GM13976 (cell line): Measurements from ENCODE around the gene FBXO28.
"Not testable (repeated sequence)": the region's sequence is repeated elsewhere in the genome, so short reads cannot be mapped to it uniquely, and the experiment has no call there.

Experiments
- DNase-seq: peaks from one replicate; pipeline ENCODE4 v3.0.0; 2012; ENCODE audit warnings: low spot score
- in situ Hi-C: fragments of 300-500 bp; cut with MboI; formaldehyde crosslinking; loops from one replicate; pipeline ENCODE4 v1.12.0; 2022; ENCODE audit warnings: low sequenced_read_pairs, mixed read lengths, inconsistent platforms; ENCODE audit not compliant: unreplicated experiment
- TF ChIP-seq, protein P1 (sequence below): IDR thresholded peaks from 2 replicates; pipeline ENCODE4 v1.5.1; 2012; ENCODE audit warnings: borderline replicate concordance, mild to moderate bottlenecking; ENCODE audit not compliant: insufficient read depth; ENCODE audit errors: extremely low read depth, missing control alignments, control extremely low read depth

Gene FBXO28

DNA sequence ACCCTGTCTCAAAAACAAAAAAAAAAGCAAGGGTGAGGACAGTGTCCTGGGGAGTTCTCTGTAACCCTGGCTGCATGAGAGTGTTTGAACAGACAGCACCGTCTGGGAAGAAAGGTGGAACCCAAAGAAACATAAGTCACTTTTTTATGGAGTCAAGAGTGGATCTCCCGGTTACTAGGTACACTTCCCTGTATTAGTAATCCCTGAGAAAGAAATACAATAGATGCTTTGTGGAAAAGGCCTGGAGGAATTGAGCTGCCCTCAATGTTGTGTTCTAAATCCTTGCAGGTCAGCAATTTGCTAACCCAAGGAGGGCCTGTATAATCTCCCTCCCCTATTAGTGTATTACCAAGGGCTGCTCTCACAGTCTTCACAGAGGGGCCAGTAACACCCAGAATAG, 85.8 kb downstream of the FBXO28 start:
- DNase-seq = peak; percentile 7
- TF ChIP-seq, protein P1, sequence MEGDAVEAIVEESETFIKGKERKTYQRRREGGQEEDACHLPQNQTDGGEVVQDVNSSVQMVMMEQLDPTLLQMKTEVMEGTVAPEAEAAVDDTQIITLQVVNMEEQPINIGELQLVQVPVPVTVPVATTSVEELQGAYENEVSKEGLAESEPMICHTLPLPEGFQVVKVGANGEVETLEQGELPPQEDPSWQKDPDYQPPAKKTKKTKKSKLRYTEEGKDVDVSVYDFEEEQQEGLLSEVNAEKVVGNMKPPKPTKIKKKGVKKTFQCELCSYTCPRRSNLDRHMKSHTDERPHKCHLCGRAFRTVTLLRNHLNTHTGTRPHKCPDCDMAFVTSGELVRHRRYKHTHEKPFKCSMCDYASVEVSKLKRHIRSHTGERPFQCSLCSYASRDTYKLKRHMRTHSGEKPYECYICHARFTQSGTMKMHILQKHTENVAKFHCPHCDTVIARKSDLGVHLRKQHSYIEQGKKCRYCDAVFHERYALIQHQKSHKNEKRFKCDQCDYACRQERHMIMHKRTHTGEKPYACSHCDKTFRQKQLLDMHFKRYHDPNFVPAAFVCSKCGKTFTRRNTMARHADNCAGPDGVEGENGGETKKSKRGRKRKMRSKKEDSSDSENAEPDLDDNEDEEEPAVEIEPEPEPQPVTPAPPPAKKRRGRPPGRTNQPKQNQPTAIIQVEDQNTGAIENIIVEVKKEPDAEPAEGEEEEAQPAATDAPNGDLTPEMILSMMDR = no peak
- in situ Hi-C loops = no loop called here

DNA sequence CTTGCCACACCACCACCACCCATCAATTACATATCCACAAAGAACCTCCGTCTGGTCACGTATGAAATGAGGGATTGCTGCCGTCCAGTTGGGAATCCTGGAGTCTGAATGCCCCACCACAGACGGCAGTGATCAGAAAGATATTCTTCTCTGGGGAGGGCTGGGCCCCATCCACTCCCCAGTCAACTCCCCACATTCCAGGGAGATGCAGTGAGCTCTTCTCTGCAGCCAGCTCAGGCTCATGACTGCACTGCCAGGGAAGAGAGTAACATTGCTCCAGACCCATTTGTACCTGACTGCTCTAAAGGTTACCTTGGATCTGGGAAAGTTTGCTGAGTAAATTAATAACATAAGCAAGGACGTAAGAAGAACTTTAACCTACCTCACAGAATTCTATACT, 87.5 kb downstream of the FBXO28 start:
- TF ChIP-seq, protein P1 = no peak
- DNase-seq = no peak
- in situ Hi-C loops = no loop called here

DNA sequence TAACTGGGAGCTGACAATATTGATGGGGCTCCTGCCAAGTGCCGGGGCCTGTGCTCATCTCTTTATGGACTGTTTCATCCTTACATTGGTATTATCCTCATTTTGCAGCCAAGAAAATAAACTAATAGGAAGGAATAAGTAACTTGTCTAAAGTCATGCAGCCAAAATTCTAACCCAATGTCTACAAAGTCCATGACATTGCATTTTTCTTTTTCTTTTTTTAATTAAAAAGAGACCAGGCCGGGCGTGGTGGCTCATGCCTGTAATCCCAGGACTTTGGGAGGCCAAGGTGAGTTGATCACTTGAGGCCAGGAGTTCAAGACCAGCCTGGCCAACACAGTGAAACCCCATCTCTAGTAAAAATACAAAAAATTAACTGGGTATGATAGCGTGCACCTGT, 87.9 kb downstream of the FBXO28 start:
- no peak for DNase-seq
- TF ChIP-seq, protein P1 = no peak
- in situ Hi-C loops = no loop called here

DNA sequence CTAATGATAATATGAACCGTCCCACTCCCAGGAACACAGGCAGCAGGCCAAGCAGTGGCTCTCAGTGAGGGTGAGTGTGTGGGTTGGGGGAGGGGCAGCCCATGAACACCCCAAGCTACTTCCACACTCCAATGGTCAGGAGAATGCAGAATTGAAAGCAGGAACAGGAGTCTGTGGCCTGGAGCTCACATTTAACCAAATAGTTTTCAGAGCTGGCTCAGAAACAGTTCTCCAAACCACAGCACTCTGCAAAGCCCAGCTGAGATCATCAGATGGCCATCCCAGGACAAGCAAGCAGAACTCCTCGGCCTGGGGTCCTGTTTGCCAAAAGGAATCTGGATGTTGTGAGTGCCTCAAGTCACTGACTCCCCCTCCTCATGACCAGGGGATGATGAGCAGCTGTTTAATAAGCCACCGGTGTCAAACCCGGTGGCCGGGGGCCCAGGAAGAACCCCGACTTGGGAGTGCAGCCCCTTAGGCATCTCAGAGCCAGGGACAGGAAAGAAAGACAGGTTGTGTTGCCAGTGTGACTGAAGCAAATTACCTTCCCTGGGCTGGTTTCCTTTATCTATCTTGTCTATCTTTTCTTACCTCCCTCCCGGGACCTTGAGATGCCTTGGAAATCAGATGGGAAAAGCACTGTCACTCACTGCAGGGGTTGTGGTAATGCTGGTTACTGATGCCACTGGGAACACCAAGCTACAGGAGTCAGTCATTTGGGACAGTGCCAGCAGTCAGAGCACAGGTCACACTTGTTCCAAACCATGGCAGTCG, 89.5 kb downstream of the FBXO28 start:
- DNase-seq = peak; percentile 45
- TF ChIP-seq, protein P1 = no peak
- in situ Hi-C loops = no loop called here

DNA sequence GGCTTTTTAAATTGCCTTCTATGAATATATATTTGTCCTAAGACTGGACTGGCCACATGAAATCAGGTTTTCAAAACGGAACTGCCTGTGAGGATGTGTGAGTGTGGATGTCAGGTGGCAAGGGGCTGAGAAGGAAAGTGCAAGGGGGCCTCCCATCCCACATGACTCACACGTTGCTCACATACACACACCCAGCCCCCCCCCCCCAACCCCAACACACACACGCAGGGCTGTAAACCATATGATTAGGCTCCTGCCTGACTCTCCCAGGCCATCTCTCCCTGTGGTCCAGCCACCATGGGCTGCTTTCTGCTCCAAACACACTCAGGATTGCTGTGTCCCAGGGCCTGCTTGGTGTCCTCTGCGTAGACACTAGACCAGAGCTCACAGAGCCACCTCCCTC, 91.5 kb downstream of the FBXO28 start:
- in situ Hi-C loops = no loop called here
- TF ChIP-seq, protein P1 = no peak
- no peak for DNase-seq

DNA sequence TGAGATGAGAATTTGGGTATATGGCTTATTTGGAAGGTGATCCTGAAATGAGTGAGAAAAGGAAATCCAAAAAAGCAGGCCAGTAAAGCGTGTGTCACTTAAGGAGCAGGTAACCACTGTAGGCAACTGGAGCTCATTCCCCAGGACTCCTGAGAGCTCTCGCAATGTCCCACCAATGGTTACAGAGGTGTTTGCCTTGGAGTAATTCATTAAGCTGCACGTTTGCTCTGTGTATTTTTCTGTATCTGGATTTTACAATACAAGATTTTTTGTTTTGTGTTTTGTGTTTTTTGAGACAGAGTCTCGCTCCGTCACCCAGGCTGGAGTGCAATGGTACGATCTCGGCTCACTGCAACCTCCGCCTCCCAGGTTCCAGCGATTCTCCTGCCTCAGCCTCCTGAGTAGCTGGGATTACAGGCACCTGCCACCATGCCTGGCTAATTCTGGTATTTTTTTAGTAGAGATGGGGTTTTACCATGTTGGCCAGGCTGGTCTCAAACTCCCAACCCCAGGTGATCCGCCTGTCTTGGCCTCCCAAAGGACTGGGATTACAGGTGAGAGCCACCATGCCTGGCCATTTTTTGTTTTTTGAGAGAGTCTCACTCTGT, 92.1 kb downstream of the FBXO28 start:
- in situ Hi-C loops = not testable (repeated sequence)

DNA sequence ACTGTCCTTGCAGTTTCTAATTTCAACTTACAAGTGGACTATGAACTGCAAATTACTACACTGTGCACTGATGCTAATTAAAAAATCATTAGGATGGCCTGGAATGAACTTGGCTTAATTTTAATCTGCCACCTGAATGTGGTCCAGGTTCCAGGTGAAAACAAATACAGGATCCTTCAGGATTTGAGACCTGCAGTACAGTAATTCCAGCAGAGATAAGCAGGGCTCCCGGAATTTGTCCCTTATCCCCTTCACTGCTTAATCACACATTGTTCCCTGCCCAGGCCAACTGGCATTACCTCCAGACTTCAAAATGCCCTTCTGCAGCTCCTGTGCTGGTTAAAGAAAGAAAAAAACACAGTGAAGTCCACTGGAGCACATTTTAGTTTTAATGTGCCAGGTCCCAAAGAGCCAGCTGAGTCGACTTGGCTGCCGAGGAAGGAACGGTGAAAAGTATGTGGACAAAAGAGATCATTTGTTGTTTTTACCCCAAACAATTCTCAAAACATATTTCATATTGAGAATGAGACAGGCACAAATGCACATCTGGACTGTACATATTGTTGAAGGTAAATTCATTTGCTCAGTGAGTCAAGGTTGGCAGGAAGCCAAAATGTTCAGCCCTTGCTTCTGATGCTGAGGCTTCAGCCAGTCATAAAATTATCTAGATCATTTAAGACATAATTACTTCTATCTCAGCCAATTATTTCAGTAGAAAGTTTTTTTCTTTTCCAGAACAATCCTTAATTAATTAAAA, 97.5 kb downstream of the FBXO28 start:
- in situ Hi-C loops = no loop called here
- DNase-seq = no peak
- TF ChIP-seq, protein P1 = no peak

More for the DNA sequence above, 92.1 kb downstream of the FBXO28 start:
- DNase-seq = not testable (repeated sequence)
